ENCODE measurements around the gene ATP5MC2. TPM values are rescaled to one million over a fixed set of nuclear protein-coding genes. Genes with fewer than 3 reads are reported as not detected.

ATP5MC2 gene
- total and polyA plus RNA-seq, 10 donors, result 231 to 526 (median 304) TPM

DNA sequence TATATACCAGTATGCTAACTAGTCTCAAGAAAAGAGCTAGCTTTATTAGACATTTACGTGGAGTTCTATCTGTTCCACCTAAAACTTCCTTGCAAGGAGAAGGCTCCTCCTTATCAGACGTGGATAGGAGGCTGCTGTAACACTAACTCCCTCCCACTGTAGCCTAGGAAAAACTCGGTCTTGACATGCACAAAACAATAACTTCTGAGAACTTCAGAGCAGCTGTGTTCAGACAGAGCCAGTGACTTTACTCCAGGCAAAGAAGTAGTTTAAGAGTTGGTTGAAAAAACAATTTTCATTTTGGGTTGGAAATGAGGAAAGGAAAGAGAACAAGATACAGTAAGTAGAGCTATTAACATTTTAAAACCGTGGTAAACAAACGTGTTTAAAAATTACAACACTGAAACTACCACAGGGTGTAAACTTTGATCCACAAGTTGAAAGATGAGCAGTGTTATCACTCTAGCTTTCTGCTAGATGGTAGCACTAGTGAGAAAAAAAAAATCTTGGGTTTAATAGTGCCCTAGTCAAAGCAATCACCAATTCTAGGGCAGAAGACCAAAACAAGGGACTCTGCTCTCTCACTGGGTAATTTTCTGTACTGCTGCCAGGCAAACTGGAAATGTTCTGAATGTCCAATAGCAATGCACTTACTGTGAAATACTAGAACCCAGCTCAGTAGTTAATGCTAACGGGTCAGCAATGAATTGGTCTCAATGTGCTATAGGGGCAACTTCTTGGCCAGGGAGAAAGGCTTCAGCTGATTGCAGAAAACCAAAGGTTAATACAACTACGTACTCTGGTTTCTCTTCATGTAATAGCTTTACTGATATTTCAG lies 52.1 kb downstream of the ATP5MC2 start:
- peak overlapping the region in 7 of 8 donors; percentile 87 to 97 (median 93) for H3K27ac ChIP-seq
- H3K4me1 ChIP-seq, result peaks cover 32 to 76% (median 57%) of the 10 kb centered on the region in 6 donors
- H3K27me3 ChIP-seq (replicated peaks in 1 of 7), result no peaks in the 10 kb centered on the region
- no peak for TF ChIP-seq POLR2A (IDR thresholded peaks at IDR 0.05)
- TF ChIP-seq, protein P1, sequence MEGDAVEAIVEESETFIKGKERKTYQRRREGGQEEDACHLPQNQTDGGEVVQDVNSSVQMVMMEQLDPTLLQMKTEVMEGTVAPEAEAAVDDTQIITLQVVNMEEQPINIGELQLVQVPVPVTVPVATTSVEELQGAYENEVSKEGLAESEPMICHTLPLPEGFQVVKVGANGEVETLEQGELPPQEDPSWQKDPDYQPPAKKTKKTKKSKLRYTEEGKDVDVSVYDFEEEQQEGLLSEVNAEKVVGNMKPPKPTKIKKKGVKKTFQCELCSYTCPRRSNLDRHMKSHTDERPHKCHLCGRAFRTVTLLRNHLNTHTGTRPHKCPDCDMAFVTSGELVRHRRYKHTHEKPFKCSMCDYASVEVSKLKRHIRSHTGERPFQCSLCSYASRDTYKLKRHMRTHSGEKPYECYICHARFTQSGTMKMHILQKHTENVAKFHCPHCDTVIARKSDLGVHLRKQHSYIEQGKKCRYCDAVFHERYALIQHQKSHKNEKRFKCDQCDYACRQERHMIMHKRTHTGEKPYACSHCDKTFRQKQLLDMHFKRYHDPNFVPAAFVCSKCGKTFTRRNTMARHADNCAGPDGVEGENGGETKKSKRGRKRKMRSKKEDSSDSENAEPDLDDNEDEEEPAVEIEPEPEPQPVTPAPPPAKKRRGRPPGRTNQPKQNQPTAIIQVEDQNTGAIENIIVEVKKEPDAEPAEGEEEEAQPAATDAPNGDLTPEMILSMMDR (IDR thresholded peaks at IDR 0.05 in 8 of 11, conservative IDR thresholded peaks at IDR 0.05 in 3 of 11), result no peak
- no peak for TF ChIP-seq POLR2AphosphoS5 (IDR thresholded peaks at IDR 0.05)
- WGBS, 5 donors, result 18 to 31% (median 28%) methylated on average over 7 of the region's 7 CpGs
- no peak for DNase-seq
- intact Hi-C loops (cut with DNase I; ENCODE audit: low total_unique reads), result no loop called here
- peak overlapping the region in 6 of 8 donors; percentile 50 to 76 (median 56) for H3K4me3 ChIP-seq
- no peaks in the 10 kb centered on the region for H3K9me3 ChIP-seq
- H3K36me3 ChIP-seq, result peaks cover 0 to 7% (median 0%) of the 10 kb centered on the region in 6 donors

DNA sequence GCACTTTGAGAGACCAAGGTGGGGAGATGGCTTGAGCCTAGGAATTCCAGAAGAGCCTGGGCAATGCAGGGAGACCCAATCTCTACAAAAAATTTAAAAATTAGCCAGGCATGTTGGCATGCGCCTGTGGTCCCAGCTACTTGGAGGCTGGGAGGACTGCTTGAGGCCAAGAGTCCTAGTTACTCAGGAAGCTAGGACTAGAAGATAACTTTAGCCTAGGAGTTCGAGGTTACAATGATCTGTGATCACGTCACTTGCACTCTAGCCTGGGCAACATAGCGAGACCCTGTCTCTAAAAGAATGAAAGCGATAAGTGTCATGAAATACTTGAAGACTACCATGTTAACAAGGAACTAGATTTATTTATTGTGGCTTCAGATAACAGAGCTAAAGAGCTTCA lies 53.2 kb downstream of the ATP5MC2 start:
- no peak for DNase-seq
- no peak overlapping the region for H3K4me3 ChIP-seq
- no peaks in the 10 kb centered on the region for H3K27me3 ChIP-seq (replicated peaks in 1 of 7)
- peaks cover 36 to 87% (median 67%) of the 10 kb centered on the region in 6 donors for H3K4me1 ChIP-seq
- H3K9me3 ChIP-seq, result no peaks in the 10 kb centered on the region
- H3K36me3 ChIP-seq, result peaks cover 0 to 7% (median 0%) of the 10 kb centered on the region in 6 donors
- WGBS, 5 donors, result 87 to 97% (median 88%) methylated on average over 5 of the region's 5 CpGs
- H3K27ac ChIP-seq, result peak overlapping the region in 2 of 8 donors; percentile 21 to 94
- intact Hi-C loops (cut with DNase I; ENCODE audit: low total_unique reads), result no loop called here
- TF ChIP-seq, protein P1 (IDR thresholded peaks at IDR 0.05 in 8 of 11, conservative IDR thresholded peaks at IDR 0.05 in 3 of 11), result no peak
- TF ChIP-seq POLR2AphosphoS5 (IDR thresholded peaks at IDR 0.05) (no peak), POLR2A (IDR thresholded peaks at IDR 0.05) (no peak)

DNA sequence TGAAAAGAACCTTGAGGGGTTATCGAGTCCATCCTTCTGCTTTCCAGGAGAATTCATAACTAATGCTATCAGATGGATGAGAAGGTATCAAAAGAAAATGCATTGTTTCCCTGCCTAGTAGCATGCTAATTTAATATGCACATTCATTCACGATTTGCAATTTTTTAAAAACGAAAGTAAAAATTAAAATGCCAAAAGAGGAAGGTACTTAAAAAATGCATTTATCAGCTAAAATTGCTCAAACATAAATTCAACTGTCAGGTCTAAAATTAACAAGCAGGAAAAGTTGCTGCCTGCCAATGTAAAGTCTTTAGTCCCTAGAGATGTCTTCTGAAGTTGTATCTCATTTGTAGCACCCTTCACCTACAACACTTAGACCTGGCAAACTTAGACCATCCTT lies 57.6 kb downstream of the ATP5MC2 start:
- no peak for DNase-seq
- H3K27ac ChIP-seq, result peak overlapping the region; percentile 1 to 84 (median 80)
- H3K9me3 ChIP-seq, result no peaks in the 10 kb centered on the region
- TF ChIP-seq, protein P1 (IDR thresholded peaks at IDR 0.05 in 8 of 11, conservative IDR thresholded peaks at IDR 0.05 in 3 of 11), result no peak
- TF ChIP-seq POLR2A (IDR thresholded peaks at IDR 0.05) (no peak), POLR2AphosphoS5 (IDR thresholded peaks at IDR 0.05) (no peak)
- intact Hi-C loops (cut with DNase I; ENCODE audit: low total_unique reads), result no loop called here
- H3K36me3 ChIP-seq, result peaks cover 0 to 33% (median 4%) of the 10 kb centered on the region in 6 donors
- no peaks in the 10 kb centered on the region for H3K27me3 ChIP-seq (replicated peaks in 1 of 7)
- H3K4me3 ChIP-seq, result peak overlapping the region; percentile 0 to 54 (median 26)
- H3K4me1 ChIP-seq, result peaks cover 30 to 94% (median 61%) of the 10 kb centered on the region in 6 donors
- WGBS, 5 donors, result 0 to 4% (median 1%) methylated on average over 3 of the region's 3 CpGs

DNA sequence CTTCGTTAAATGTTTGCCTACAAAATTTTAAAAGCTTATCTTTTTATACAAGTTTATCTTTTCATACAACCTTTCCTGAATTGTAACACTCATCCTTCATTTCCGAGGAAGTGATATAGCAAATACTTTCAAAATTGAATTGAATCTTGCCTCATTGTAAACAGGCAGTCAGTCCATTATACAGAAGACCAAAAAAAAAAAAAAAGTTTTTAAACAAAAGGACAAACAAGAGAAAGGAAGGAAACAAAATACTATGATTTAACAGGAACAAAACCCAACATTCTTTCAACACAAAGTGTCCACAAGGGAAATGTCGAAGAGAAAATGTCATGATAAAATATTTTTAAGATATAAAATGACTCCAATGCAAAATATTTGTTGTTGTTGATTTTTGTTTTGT lies 58.2 kb downstream of the ATP5MC2 start:
- DNase-seq, result no peak
- peak overlapping the region; percentile 1 to 84 (median 80) for H3K27ac ChIP-seq
- H3K27me3 ChIP-seq (replicated peaks in 1 of 7), result no peaks in the 10 kb centered on the region
- H3K4me1 ChIP-seq, result peaks cover 27 to 94% (median 55%) of the 10 kb centered on the region in 6 donors
- no peaks in the 10 kb centered on the region for H3K9me3 ChIP-seq
- WGBS, 5 donors, result 18 to 30% (median 21%) methylated on average over 3 of the region's 3 CpGs
- peak overlapping the region in 6 of 8 donors; percentile 18 to 54 (median 30) for H3K4me3 ChIP-seq
- TF ChIP-seq POLR2AphosphoS5 (IDR thresholded peaks at IDR 0.05) (no peak), POLR2A (IDR thresholded peaks at IDR 0.05) (no peak)
- TF ChIP-seq, protein P1 (IDR thresholded peaks at IDR 0.05 in 8 of 11, conservative IDR thresholded peaks at IDR 0.05 in 3 of 11), result no peak
- intact Hi-C loops (cut with DNase I; ENCODE audit: low total_unique reads), result no loop called here
- H3K36me3 ChIP-seq, result peaks cover 0 to 39% (median 4%) of the 10 kb centered on the region in 6 donors
